Stomach (tissue), 4 donors: Measurements from ENCODE around the gene USP54.

Experiments used
- EP300 ChIP-seq: sonication (generic); formaldehyde crosslinking; IDR thresholded peaks from one replicate; pipeline ENCODE4 v1.6.1; 2017; ENCODE audit warnings: antibody characterized with exemption
- POLR2A ChIP-seq, 4 donors: fragments of 450-650 bp; IDR thresholded peaks; one replicate each; pipeline ENCODE4 v1.6.1; 2016; ENCODE audit warnings: antibody characterized with exemption in 4 of 4, control low read depth in 2 of 4, mild to moderate bottlenecking in 1 of 4, moderate library complexity in 1 of 4
- POLR2AphosphoS5 ChIP-seq, 3 donors: sonication (generic); formaldehyde crosslinking; IDR thresholded peaks; one replicate each; pipeline ENCODE4 v1.6.1; 2016; ENCODE audit warnings: antibody characterized with exemption in 3 of 3
- TF ChIP-seq, protein P1 (sequence below), 7 experiments: fragments of 450-650 bp in 4 of 7; fragments of 200-600 bp in 3 of 7; sonication (generic) in 3 of 7; IDR thresholded peaks; one replicate each; pipeline ENCODE4 v1.5.1; 2016 to 2019; ENCODE audit warnings: antibody characterized with exemption in 7 of 7, control low read depth in 2 of 7, mild to moderate bottlenecking in 1 of 7

DNA sequence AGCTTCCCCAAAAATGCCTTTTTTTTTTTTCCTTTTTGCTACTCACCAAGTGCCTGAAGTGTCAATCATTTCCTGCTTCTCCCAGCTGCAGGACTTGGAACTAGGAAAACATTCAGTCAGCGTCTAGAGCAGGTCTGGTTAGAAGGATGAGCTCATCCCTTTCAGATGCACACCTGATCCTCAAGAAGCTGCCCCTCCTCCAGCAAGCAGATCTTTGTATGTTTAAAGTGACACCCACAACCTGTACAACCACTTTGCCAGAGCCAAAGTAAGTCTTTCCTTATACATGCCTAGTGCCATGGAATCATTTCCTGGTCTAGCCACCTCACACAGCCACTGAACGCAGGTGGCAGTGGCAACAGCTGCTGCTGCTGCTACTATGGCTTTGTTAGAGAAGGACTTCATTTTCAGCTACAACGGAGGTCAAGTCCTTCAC, 10.4 kb upstream of the USP54 start:
- TF ChIP-seq EP300 (no peak), POLR2A (IDR thresholded peaks at IDR 0.05) (no peak), POLR2AphosphoS5 (IDR thresholded peaks at IDR 0.05) (peak in 2 of 3 donors; percentile 77 to 81)
- TF ChIP-seq, protein P1, sequence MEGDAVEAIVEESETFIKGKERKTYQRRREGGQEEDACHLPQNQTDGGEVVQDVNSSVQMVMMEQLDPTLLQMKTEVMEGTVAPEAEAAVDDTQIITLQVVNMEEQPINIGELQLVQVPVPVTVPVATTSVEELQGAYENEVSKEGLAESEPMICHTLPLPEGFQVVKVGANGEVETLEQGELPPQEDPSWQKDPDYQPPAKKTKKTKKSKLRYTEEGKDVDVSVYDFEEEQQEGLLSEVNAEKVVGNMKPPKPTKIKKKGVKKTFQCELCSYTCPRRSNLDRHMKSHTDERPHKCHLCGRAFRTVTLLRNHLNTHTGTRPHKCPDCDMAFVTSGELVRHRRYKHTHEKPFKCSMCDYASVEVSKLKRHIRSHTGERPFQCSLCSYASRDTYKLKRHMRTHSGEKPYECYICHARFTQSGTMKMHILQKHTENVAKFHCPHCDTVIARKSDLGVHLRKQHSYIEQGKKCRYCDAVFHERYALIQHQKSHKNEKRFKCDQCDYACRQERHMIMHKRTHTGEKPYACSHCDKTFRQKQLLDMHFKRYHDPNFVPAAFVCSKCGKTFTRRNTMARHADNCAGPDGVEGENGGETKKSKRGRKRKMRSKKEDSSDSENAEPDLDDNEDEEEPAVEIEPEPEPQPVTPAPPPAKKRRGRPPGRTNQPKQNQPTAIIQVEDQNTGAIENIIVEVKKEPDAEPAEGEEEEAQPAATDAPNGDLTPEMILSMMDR (IDR thresholded peaks at IDR 0.05): no peak
